Gastroesophageal sphincter (tissue), 3 donors: ENCODE results near the gene PDE4B.

Source experiments
- CTCF ChIP-seq, 4 experiments: fragments of 200-600 bp in 2 of 4; fragments of 450-650 bp in 2 of 4; sonication (generic) in 1 of 4; IDR thresholded peaks; one replicate each; pipeline ENCODE4 v1.5.1; 2017 to 2019; ENCODE audit warnings: antibody characterized with exemption in 4 of 4, mild to moderate bottlenecking in 2 of 4, moderate library complexity in 2 of 4
- EP300 ChIP-seq: sonication (generic); formaldehyde crosslinking; IDR thresholded peaks from one replicate; pipeline ENCODE4 v1.6.1; 2017; ENCODE audit warnings: antibody characterized with exemption, mild to moderate bottlenecking
- POLR2A ChIP-seq, 2 donors: fragments of 450-650 bp; IDR thresholded peaks; one replicate each; pipeline ENCODE4 v1.6.1; 2017; ENCODE audit warnings: antibody characterized with exemption in 2 of 2, mild to moderate bottlenecking in 2 of 2, moderate library complexity in 1 of 2
- POLR2AphosphoS5 ChIP-seq: sonication (generic); formaldehyde crosslinking; IDR thresholded peaks from one replicate; pipeline ENCODE4 v1.6.1; 2017; ENCODE audit warnings: antibody characterized with exemption

- TF ChIP-seq CTCF (IDR thresholded peaks at IDR 0.05) (no peak), EP300 (no peak), POLR2AphosphoS5 (no peak), POLR2A (IDR thresholded peaks at IDR 0.05) (no peak)
Measured at GRCh38 chr1:66124670-66125069, 332.0 kb downstream of the PDE4B start.
